Hepatocyte (in vitro differentiated cells): ENCODE results near the gene CALML5.

Source experiments
- CTCF ChIP-seq: fragments of 200-600 bp; sonication (generic); IDR thresholded peaks from 2 replicates; pipeline ENCODE4 v1.5.1; 2016; ENCODE audit warnings: antibody characterized with exemption, mild to moderate bottlenecking; ENCODE audit not compliant: poor library complexity
- EZH2 ChIP-seq: fragments of 200-600 bp; sonication (generic); IDR thresholded peaks from 2 replicates; pipeline ENCODE4 v1.6.1; 2016; ENCODE audit warnings: antibody characterized with exemption, mild to moderate bottlenecking, borderline replicate concordance

GRCh38 chr10:5502571-5503476 lies 3.5 kb upstream of the CALML5 start:
- no peak for TF ChIP-seq CTCF
- no peak for TF ChIP-seq EZH2
